ENCODE results near the gene APBB2.

DNA sequence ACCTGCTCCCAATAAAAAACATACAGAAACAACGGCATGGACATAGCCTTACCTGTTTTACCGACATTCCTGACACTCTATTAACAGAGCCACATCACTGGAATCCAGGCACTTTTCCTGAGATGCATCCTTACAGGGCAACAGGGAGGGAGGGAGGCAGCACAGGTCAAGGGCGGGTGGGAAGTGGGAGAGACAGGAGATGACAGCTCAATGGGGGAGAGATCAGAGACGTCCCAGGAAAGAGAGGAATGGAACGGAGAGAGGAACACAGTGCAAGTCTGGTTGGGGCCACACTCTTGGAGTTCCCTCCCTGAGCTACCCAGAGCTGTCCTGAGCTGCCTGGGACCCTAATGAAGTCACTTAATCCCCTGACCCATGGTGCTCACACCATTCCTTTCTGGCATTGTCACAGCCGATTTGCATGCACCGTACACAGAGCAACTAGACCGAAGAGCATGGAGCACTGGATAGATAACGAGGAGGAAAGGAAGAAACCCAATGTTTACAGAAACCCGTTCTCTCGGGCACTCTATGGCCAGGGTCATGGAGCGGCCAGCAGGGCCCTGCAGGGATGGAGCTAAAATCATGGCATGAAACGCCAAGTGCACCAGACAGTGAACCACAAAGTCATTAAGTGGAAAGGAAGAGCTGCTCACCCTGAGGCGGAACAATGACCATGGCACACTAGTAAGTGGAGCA, 371.5 kb downstream of the APBB2 start:
- TF ChIP-seq HNF4A (conservative IDR thresholded peaks at IDR 0.05), result no peak
- TF ChIP-seq, protein P1, sequence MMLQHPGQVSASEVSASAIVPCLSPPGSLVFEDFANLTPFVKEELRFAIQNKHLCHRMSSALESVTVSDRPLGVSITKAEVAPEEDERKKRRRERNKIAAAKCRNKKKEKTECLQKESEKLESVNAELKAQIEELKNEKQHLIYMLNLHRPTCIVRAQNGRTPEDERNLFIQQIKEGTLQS (IDR thresholded peaks at IDR 0.05), result no peak

All from liver (tissue), 2 donors.